ENCODE measurements around the gene SLC14A1. TPM values are rescaled to one million over a fixed set of nuclear protein-coding genes. Genes with fewer than 3 reads are reported as not detected.
A peak's percentile ranks its signal among the peaks of the same experiment; 100 is the strongest.

The SLC14A1 gene
- polyA plus RNA-seq (ENCODE audit: insufficient read length in 10 of 10): 1 to 10 TPM in 8 of 10 donors, under 1 TPM in 2; 0.93 to 4.4 (median 1.8) TPM
- long read RNA-seq, donor 1: 0 reads
- long read RNA-seq, donor 2: 0 reads
- long read RNA-seq, donor 3: 0 reads
- long read RNA-seq, donor 4, partial matches to known transcripts: 0 of 1 reads
- long read RNA-seq, donor 4, other reads (novel, unspliced or antisense): 0 of 1 reads
- long read RNA-seq, donor 5: 0 reads
- long read RNA-seq, donor 6: 0 reads
- long read RNA-seq, donor 7: 0 reads
- long read RNA-seq, donor 8: 0 reads
- long read RNA-seq, donor 9, partial matches to known transcripts: 0 of 1 reads
- long read RNA-seq, donor 9, other reads (novel, unspliced or antisense): 0 of 1 reads

DNA sequence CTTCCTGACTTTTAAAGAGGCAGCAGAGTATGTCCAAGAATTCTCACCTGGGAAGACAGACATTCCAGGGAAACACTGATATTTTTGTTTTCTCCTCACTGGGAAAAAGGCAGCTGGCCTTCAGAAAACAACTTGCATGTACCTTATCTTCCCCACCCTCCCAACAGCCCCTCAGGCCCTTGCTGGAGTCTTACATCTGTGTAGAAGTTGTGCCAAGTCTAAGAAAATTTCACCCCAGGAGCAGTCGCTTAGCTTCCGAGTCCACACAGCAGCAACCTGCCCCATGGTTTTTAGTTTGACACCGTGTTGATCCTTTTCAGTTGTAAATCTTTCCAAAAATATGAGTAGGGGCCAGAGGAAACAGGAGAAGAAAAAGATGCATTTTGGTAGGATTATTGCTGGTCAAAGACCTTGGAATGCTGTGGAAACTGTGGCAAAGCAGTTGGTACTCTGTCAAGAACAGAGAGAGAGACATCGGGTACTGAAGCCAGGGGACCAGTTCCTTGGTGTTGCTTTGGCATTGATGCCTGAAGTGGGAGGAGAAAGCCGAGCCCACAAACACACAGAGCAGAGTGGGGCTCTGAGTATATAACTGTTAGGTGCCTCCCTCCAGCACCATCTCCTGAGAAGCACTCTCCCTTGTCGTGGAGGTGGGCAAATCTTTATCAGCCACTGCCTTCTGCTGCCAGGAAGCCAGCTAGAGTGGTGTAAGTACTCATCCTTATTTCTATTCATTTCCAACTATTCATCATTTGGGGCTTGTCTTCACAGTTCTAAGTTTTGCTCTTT is at the start of gene SLC14A1:
SLC14A1 (plus strand) TSS at position 615 of the 789 bp plus-strand sequence. CDS start 6,140 bp downstream, outside the sequence.
- DNase-seq: no peak

DNA sequence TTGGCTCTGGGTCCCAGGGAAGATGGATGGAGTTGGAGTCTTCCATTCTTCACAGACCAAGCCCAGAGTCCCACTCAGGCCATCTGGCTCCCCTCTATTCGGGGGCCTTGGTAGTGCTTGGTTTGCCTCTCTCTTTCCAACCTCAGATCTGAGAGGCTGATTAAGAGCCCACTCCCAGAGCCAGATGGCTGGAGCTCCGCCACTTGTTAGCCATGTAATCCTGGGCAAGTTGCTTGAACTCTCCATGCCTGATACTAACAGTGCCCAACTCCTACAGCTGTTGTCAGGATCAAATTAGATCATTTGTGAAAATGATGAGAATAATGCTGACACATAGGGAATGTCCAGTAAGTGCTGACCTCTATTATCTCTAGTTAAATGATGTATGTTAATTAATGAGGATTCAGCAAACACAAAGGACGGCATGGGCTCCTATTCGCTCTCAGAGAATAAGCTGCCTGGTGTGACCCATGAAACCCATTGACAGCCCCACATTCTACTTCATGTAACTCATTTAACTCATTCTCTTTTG is 46.6 kb upstream of the SLC14A1 start:
- no peak for DNase-seq

GRCh38 chr18:45678441-45678840 is 45.5 kb upstream of the SLC14A1 start:
- no peak for DNase-seq

GRCh38 chr18:45678850-45679249 is 45.1 kb upstream of the SLC14A1 start:
- no peak for DNase-seq

DNA sequence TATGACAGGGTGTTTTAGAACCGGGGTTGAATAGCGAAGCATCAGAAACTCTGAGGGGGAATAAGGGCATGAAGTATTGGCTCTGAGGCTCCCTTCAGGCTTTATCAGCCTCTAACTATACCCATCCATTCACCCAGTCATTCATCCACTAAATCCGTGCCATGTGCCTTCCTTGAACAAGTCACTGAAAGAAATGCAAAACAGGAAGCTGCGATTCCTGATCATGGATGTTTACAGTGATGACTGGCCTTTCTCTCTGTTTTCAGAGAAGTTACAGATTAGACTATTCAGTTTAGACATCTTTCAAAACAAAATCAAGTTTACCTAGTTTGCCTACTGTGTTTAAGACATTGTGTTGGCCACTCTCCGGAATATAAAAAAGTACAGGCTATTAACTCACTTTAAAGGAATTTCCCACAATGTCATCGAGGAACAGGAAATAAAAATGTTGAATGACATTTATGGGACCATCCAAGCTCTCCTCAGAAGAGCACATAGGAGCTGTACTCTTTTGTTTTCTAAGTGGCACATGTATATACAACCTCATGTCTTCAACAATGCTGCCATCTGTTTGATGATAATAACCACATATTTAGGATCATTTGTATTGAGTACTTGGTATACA is 43.8 kb upstream of the SLC14A1 start:
- DNase-seq: no peak

GRCh38 chr18:45682181-45682580 is 41.8 kb upstream of the SLC14A1 start:
- no peak for DNase-seq

- no peak for DNase-seq
Observed at GRCh38 chr18:45684341-45685115, 39.5 kb upstream of the SLC14A1 start.

GRCh38 chr18:45686891-45687611 is 36.9 kb upstream of the SLC14A1 start:
- DNase-seq: peak in 1 of 3 donors; percentile 33

GRCh38 chr18:45687621-45688020 is 36.4 kb upstream of the SLC14A1 start:
- DNase-seq: no peak

GRCh38 chr18:45688113-45688512 is 35.9 kb upstream of the SLC14A1 start:
- DNase-seq: peak in 2 of 3 donors; percentile 23 to 63

DNA sequence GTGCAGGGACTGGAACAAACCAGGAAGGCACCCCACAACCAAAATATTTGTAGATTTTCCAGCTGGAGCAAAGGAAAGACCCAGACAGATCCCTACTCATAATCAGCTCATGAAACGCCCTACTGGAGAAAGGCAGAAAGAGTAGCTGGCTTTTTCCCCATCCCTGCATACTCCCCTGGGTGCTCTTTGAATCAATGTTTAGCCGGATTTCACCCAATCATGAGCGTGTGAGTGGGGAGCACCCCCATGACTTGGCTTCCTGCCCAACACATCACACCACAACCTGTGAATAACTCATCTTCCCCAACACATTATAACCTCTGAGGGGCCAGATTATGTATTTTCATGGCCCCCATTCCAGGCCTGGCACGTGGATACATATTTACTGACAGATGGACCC is 35.1 kb upstream of the SLC14A1 start:
- DNase-seq: no peak

GRCh38 chr18:45689396-45689795 is 34.6 kb upstream of the SLC14A1 start:
- no peak for DNase-seq

DNA sequence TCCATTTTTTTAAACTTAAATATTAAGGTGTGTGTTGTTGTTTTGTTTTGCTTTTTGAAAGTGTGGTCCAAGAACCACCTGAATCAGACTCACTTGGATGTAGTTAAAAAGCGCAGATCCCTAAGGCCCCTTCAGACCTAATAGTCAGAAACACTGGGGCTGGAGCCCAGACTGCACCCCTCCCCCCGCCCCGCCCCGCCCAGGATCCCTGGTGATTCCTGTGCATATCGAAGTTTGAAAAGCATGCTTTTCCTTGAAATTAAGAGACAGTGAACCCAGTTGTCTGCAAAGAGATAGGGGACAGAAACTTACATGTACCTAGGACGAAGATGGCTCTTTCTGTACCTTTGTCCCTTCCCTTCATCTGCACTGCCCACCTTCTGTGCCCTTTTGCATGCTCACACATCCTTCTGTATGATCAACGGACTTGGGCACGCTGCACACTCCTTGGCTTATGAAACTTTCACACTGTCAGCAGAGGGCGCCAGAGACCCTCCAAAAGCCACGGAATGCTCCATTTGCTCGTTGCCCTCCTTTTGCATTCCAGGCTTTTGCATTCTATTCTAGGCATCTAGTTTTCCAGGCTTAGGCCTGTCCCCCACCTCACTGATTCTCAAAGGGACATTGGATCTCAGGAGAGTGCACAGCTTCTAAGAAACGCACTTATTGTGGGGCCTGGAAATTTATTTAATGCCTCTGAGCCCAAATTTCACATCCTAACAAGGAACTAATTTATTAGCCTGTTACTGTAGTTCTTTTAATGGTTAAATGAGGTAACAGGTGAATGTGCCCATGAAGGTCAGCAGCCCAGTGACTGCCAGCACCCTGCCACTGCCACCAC is 32.8 kb upstream of the SLC14A1 start:
- DNase-seq: peak; percentile 71 to 86 (median 81)

DNA sequence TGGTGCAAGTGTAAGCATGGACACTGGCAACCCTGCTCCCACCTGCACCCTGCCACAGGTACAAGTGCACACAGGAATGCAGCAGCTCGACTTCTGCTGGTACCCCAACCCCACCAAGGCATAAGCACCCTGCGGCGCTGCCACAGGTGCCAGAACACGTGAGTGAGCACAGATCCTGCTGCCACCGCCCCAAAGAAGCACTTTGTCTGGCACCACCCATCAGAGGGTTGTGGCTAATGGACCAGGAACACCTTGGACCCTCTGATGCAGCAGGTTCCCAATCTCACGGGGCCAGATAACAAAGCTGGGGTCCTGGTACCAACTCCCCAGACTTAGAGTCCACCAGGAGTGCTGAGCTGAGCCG is 32.2 kb upstream of the SLC14A1 start:
- no peak for DNase-seq

GRCh38 chr18:45702708-45703265 is 21.2 kb upstream of the SLC14A1 start:
- DNase-seq: no peak

DNA sequence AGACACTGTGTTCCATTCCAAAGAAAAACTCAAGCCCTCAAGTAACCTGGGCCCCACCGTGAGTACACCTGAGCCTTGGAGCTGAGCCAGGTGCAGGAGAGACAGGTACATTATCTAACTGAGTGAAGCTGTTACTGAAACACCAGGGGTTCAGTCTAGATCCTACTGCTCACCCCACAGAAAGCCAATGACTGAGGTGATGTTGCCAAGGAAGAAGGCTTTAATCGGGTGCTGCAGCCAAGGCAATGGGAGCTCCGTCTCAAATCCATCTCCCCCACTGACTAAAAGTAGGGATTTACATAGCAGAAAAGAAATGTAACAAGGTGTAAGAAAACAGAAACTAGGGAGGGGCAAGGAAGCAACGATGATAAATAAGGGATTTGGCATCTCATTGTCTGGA is 15.2 kb upstream of the SLC14A1 start:
- DNase-seq: no peak

DNA sequence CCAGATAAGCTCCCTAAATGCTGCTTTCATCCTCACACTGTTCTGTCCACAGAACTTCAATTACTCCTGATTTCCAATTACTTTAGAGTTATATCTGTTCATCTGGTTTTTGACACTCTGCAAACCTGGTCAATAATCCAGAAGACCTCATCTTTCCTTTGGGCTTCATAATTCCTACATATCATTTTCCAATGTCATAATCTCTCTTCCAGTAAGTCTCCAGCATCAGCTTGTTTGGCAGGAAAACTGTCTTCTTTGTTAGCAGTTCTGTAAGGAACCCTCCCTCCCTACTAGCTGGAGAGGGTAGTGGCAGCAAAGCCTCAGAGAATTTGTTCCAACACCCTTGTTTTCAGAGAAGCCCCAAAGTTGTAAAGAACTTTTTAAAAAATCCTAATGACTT is 11.9 kb upstream of the SLC14A1 start:
- no peak for DNase-seq

DNA sequence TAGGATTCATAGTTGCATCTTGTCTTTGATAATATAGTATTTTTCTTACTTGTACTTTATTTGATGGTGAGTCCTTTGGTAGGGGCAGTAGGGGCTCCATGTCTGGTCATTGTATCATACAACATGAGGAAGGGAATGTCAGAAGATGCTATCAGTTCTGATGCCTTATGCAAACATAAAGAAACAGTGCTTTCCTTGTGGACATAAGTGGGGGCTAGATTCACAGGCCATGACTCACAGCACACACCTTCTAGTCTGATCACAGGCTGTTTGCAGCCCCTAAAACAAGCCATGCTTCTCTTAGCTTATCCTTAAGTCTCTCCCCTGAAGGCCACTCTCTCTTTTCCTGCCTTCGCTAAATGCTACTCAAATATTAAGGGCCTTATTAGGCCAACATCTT is 10.7 kb upstream of the SLC14A1 start:
- DNase-seq: no peak

GRCh38 chr18:45715212-45715780 is 8.7 kb upstream of the SLC14A1 start:
- DNase-seq: no peak

Measured in muscle of back (tissue), 13 donors.